ENCODE results near the gene NAA60.

- TF ChIP-seq, protein P1, sequence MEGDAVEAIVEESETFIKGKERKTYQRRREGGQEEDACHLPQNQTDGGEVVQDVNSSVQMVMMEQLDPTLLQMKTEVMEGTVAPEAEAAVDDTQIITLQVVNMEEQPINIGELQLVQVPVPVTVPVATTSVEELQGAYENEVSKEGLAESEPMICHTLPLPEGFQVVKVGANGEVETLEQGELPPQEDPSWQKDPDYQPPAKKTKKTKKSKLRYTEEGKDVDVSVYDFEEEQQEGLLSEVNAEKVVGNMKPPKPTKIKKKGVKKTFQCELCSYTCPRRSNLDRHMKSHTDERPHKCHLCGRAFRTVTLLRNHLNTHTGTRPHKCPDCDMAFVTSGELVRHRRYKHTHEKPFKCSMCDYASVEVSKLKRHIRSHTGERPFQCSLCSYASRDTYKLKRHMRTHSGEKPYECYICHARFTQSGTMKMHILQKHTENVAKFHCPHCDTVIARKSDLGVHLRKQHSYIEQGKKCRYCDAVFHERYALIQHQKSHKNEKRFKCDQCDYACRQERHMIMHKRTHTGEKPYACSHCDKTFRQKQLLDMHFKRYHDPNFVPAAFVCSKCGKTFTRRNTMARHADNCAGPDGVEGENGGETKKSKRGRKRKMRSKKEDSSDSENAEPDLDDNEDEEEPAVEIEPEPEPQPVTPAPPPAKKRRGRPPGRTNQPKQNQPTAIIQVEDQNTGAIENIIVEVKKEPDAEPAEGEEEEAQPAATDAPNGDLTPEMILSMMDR (IDR thresholded peaks at IDR 0.05; ENCODE audit: poor library complexity, severe bottlenecking), result no peak
- TF ChIP-seq REST (IDR thresholded peaks at IDR 0.05; ENCODE audit: borderline replicate concordance) (no peak), EZH2 (IDR thresholded peaks at IDR 0.05; ENCODE audit: borderline replicate concordance, insufficient read depth, low read length, poor library complexity, severe bottlenecking) (no peak), TAF1 (IDR thresholded peaks at IDR 0.05; ENCODE audit: low read depth) (no peak), RAD21 (conservative IDR thresholded peaks at IDR 0.05) (no peak)
These were observed 55.5 kb downstream of the NAA60 start for GRCh38 chr16:3498988-3499387.

All from neural cell (in vitro differentiated cells).